Endothelial cell of umbilical vein (primary cell): ENCODE data around the gene PGBD2. TPM values are rescaled to one million over a fixed set of nuclear protein-coding genes. Genes with fewer than 3 reads are reported as not detected.
A peak's percentile ranks its signal among the peaks of the same experiment; 100 is the strongest.

Source experiments
- BruUV-seq: library from RNA; stranded (reverse); fragments of 400-500 nt; replicated peaks from 2 replicates; lab custom pipeline; 2021; lab: Mats Ljungman, UMichigan
- CTCF ChIA-PET: fragments of 300-600, 350-600 bp; sonication (Branson Sonifier 250); formaldehyde crosslinking; loops from one replicate; lab custom pipeline; 2021; ENCODE audit warnings: antibody characterized with exemption, inconsistent platforms; lab: Charles Lee
- POLR2A ChIA-PET: fragments of 300-600, 350-600 bp; sonication (Branson Sonifier 250); formaldehyde crosslinking; loops from one replicate; lab custom pipeline; 2021; ENCODE audit warnings: antibody characterized with exemption, inconsistent platforms; lab: Charles Lee
- DNase-seq: peaks from one replicate; pipeline ENCODE4 v3.0.0-alpha.2; 2011; ENCODE audit warnings: low read depth, low spot score
- FAIRE-seq: peaks from 2 replicates; lab custom pipeline; 2011; peaks lifted over from hg19 to GRCh38; lab: Jason Lieb, UNC
- H2AFZ ChIP-seq: 2 replicates; pipeline ENCODE4 v1.6.0; 2012; ENCODE audit warnings: low read depth, low read length, control low read depth, inconsistent platforms
- H3K27ac ChIP-seq: 2 replicates; pipeline ENCODE4 v1.5.1; 2011; ENCODE audit warnings: low read depth, mild to moderate bottlenecking, control low read depth, low read length, moderate library complexity; ENCODE audit not compliant: insufficient read depth
- H3K27me3 ChIP-seq, 2 experiments: 2 replicates each; pipeline versions ENCODE4 v1.6.0 to v1.6.1; 2011; ENCODE audit warnings: low read length in 2 of 2, mixed read lengths in 1 of 2; ENCODE audit not compliant: control insufficient read depth in 2 of 2, insufficient read depth in 2 of 2
- H3K36me3 ChIP-seq, 2 experiments: 2 replicates in 1 of 2; 3 replicates in 1 of 2; pipeline ENCODE4 v1.5.1; 2011; ENCODE audit warnings: low read length in 2 of 2, mild to moderate bottlenecking in 1 of 2, moderate library complexity in 1 of 2; ENCODE audit not compliant: control insufficient read depth in 2 of 2, insufficient read depth in 2 of 2; ENCODE audit errors: extremely low read depth in 1 of 2
- H3K4me1 ChIP-seq: 3 replicates; pipeline ENCODE4 v1.5.1; 2011; ENCODE audit warnings: mild to moderate bottlenecking, low read length; ENCODE audit not compliant: control insufficient read depth, insufficient read depth; ENCODE audit errors: extremely low read depth
- H3K4me2 ChIP-seq: 2 replicates; pipeline ENCODE4 v1.6.1; 2011; ENCODE audit warnings: low read length, control low read depth, mixed read lengths; ENCODE audit not compliant: insufficient read depth
- H3K4me3 ChIP-seq, 3 experiments: fragments of 200-600 bp in 1 of 3; sonication (generic), shearing (Covaris generic) in 1 of 3; replicated peaks in 1 of 3; 2 replicates each; pipeline ENCODE4 v1.5.1; 2011 to 2016; ENCODE audit warnings: control low read depth in 3 of 3, low read length in 3 of 3, mild to moderate bottlenecking in 2 of 3, inconsistent platforms in 1 of 3, low read depth in 1 of 3, moderate library complexity in 1 of 3; ENCODE audit not compliant: insufficient read depth in 1 of 3
- H3K79me2 ChIP-seq: 2 replicates; pipeline ENCODE4 v1.6.0; 2012; ENCODE audit warnings: low read length, inconsistent platforms; ENCODE audit not compliant: control insufficient read depth, insufficient read depth
- H3K9ac ChIP-seq: replicated peaks from 2 replicates; pipeline ENCODE3; 2011; ENCODE audit warnings: low read length, control low read depth; ENCODE audit not compliant: insufficient read depth; ENCODE audit errors: extremely low read depth
- H3K9me1 ChIP-seq: replicated peaks from 3 replicates; pipeline ENCODE4 v1.6.0; 2011; ENCODE audit warnings: mild to moderate bottlenecking, low read length; ENCODE audit not compliant: control insufficient read depth, insufficient read depth; ENCODE audit errors: extremely low read depth
- H3K9me3 ChIP-seq: replicated peaks from 2 replicates; pipeline ENCODE4 v1.5.1; 2012; ENCODE audit warnings: low read length, inconsistent platforms; ENCODE audit not compliant: control insufficient read depth, insufficient read depth
- H4K20me1 ChIP-seq: replicated peaks from 2 replicates; pipeline ENCODE3; 2011; ENCODE audit warnings: mild to moderate bottlenecking, low read length; ENCODE audit not compliant: control insufficient read depth, insufficient read depth; ENCODE audit errors: extremely low read depth
- EZH2 ChIP-seq: IDR thresholded peaks from 2 replicates; pipeline ENCODE4 v1.6.1; 2012; ENCODE audit warnings: borderline replicate concordance, low read depth, mild to moderate bottlenecking, moderate library complexity, low read length, inconsistent platforms; ENCODE audit not compliant: severe bottlenecking
- FOS ChIP-seq: IDR thresholded peaks from 2 replicates; pipeline ENCODE4 v1.6.1; 2011; ENCODE audit warnings: mild to moderate bottlenecking, low read length, moderate library complexity, borderline replicate concordance; ENCODE audit not compliant: insufficient read depth
- GATA2 ChIP-seq: IDR thresholded peaks from 2 replicates; pipeline ENCODE4 v1.7.0; 2011; ENCODE audit warnings: low read depth, mild to moderate bottlenecking, moderate library complexity, mixed read lengths, low read length; ENCODE audit not compliant: insufficient read length, insufficient read depth
- JUN ChIP-seq: IDR thresholded peaks from 2 replicates; pipeline ENCODE4 v1.6.1; 2011; ENCODE audit warnings: borderline replicate concordance, low read depth; ENCODE audit not compliant: insufficient read length, insufficient read depth
- MYC ChIP-seq: IDR thresholded peaks from one replicate; pipeline ENCODE4 v1.6.1; 2011; ENCODE audit warnings: mild to moderate bottlenecking, low read depth, low read length
- POLR2A ChIP-seq: IDR thresholded peaks from 2 replicates; pipeline ENCODE4 v1.6.1; 2012; ENCODE audit warnings: low read depth, mild to moderate bottlenecking, control low read depth, low read length
- POLR2AphosphoS5 ChIP-seq: IDR thresholded peaks from 2 replicates; pipeline ENCODE4 v1.6.1; 2012; ENCODE audit warnings: low read depth, mild to moderate bottlenecking, control low read depth, low read length, moderate library complexity; ENCODE audit not compliant: insufficient read depth
- dilution Hi-C: fragments of 300-500 bp; cut with MboI; formaldehyde crosslinking; loops from one replicate; pipeline ENCODE4 v1.15.0; 2019; ENCODE audit warnings: low sequenced_read_pairs; ENCODE audit not compliant: extremely low pct_ligation_motif_present
- intact Hi-C: fragments of 100-400 bp; cut with micrococcal nuclease; formaldehyde crosslinking; loops from one replicate; pipeline ENCODE4 v1.10.0; 2022
- polyA plus RNA-seq, 4 experiments: library from polyadenylated mRNA; depleted of rRNA in 3 of 4; stranded (reverse) in 3 of 4; unstranded in 1 of 4; fragments of >200 nt; gene quantifications; 2 replicates each; pipeline versions ENCODE4 v1.2.1 to v1.2.3, GENCODE V29; 2011 to 2012; ENCODE audit warnings: missing spikeins in 1 of 4
- total RNA-seq: library from RNA; stranded (reverse); gene quantifications from 2 replicates; pipeline ENCODE4 v1.2.3, GENCODE V29; 2021
- TF ChIP-seq, protein P1 (sequence below): IDR thresholded peaks from 2 replicates; pipeline ENCODE4 v1.6.1; 2011; ENCODE audit not compliant: insufficient read depth, insufficient read length
- TF ChIP-seq, protein P2 (sequence below), 2 donors: IDR thresholded peaks; 1 replicate in 1 of 2; 2 replicates in 1 of 2; pipeline ENCODE4 v1.5.1; 2011; ENCODE audit warnings: low read length in 2 of 2, mild to moderate bottlenecking in 2 of 2, moderate library complexity in 2 of 2, control low read depth in 1 of 2, inconsistent platforms in 1 of 2, low read depth in 1 of 2; ENCODE audit not compliant: insufficient read depth in 1 of 2; ENCODE audit errors: extremely low read depth in 1 of 2

PGBD2 gene
- total and polyA plus RNA-seq, 2 donors (not counting 3 experiments of a cell fraction or from before 2014, with no cell fraction given): 5.2 to 6.1 TPM

DNA sequence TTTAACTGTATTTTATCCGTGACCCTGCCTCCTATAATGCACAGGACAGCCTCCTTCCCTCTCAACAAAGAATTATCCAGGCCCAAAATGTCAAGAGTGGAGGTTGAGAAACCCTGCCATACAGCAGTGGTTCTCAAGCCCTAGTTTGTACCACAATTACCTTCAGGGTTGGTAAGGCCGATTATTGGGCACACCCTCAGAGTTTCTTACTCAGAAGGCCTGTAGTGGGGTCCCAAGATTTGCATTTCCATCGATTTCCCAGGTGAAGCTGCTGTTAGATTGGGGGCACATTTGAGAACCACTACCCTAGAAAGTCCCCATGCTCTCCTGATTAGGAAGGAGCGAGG is 400 bp upstream of the PGBD2 start:
- H3K79me2 ChIP-seq: no peaks in the 10 kb centered on the region
- no peaks in the 10 kb centered on the region for H4K20me1 ChIP-seq
- peak overlapping the region; percentile 78 for H3K4me2 ChIP-seq
- TF ChIP-seq GATA2 (no peak), FOS (no peak), JUN (no peak), POLR2AphosphoS5 (no peak), POLR2A (no peak), MYC (no peak), EZH2 (no peak)
- TF ChIP-seq, protein P1, sequence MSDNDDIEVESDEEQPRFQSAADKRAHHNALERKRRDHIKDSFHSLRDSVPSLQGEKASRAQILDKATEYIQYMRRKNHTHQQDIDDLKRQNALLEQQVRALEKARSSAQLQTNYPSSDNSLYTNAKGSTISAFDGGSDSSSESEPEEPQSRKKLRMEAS: no peak
- TF ChIP-seq, protein P2, sequence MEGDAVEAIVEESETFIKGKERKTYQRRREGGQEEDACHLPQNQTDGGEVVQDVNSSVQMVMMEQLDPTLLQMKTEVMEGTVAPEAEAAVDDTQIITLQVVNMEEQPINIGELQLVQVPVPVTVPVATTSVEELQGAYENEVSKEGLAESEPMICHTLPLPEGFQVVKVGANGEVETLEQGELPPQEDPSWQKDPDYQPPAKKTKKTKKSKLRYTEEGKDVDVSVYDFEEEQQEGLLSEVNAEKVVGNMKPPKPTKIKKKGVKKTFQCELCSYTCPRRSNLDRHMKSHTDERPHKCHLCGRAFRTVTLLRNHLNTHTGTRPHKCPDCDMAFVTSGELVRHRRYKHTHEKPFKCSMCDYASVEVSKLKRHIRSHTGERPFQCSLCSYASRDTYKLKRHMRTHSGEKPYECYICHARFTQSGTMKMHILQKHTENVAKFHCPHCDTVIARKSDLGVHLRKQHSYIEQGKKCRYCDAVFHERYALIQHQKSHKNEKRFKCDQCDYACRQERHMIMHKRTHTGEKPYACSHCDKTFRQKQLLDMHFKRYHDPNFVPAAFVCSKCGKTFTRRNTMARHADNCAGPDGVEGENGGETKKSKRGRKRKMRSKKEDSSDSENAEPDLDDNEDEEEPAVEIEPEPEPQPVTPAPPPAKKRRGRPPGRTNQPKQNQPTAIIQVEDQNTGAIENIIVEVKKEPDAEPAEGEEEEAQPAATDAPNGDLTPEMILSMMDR (IDR thresholded peaks at IDR 0.05; ENCODE audit: extremely low read depth in 1 of 2, insufficient read depth in 1 of 2, low read depth in 1 of 2, low read length in 2 of 2): no peak
- DNase-seq (no peak), FAIRE-seq (no peak)
- H3K27me3 ChIP-seq: no peaks in the 10 kb centered on the region
- dilution Hi-C loops (no loop called here), intact Hi-C loops (loop anchor here (1.0 kb wide), 6 partner anchors 19 to 79 kb away; partner anchors contain the start of genes ZNF672 and ZNF692)
- H3K9ac ChIP-seq: peak overlapping the region; percentile 57
- BruUV-seq: TSS peak; percentile 98
- H3K4me3 ChIP-seq: peak overlapping the region; percentile 24 to 69 (median 60)
- peak overlapping the region; percentile 98 for H2AFZ ChIP-seq
- peaks cover 9% of the 10 kb centered on the region for H3K4me1 ChIP-seq
- peak overlapping the region; percentile 56 for H3K27ac ChIP-seq
- H3K9me3 ChIP-seq: no peaks in the 10 kb centered on the region
- CTCF ChIA-PET: interaction anchor here (1.0 kb wide), 1 partner anchor 64 kb away, joined by 3 read pairs; no protein-coding TSS in a partner anchor
- no peaks in the 10 kb centered on the region for H3K36me3 ChIP-seq
- POLR2A ChIA-PET: interaction anchor here (0.7 kb wide), 1 partner anchor 32 kb away, joined by 3 read pairs; no protein-coding TSS in a partner anchor
- no peaks in the 10 kb centered on the region for H3K9me1 ChIP-seq
